Activated CD4-positive, CD25-positive, alpha-beta regulatory T cell treated with anti-CD3 and anti-CD28 coated beads, Interleukin-2, amount 50 U/mL, for 24 hours (primary cell): Measurements from ENCODE around the gene PDSS1.

Source experiments
- ATAC-seq, 2 donors: fragments of 150-1000 bp; cut with Tn5 transposase; one replicate each; pipeline ENCODE4 v1.10.0; 2021; ENCODE audit warnings: mild to moderate bottlenecking in 1 of 2, moderate library complexity in 1 of 2

The PDSS1 gene

DNA sequence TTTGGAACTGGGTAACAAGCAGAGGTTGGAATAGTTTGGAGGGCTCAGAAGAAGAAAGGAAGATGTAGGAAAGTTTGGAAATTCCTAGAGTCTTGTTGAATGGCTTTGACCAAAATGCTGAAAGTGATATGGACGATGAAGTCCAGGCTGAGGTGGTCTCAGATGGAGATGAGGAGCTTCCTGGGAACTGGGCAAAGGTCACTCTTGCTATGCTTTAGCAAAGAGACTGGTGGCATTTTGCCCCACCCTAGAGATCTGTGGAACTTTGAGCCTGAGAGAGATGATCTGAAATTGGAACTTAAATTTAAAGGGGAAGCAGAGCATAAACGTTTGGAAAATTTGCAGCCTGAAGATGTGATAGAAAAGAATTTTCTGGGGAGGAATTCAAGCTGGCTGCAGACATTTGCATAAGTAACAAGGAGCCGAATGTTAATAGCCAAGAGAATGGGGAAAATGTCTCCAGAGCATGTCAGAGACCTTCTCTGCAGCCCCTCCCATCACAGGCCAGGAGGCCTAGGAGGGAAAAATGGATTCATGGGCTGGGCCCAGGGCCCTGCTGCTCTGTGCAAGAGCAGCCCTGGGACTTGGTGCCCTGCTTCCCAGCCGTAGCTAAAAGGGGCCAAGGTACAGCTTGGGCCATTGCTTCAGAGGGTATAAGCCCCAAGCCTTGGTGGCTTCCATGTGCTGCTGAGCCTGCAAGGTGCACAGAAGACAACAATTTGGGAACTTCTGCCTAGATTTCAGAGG, 3.6 kb downstream of the PDSS1 start:
- no peak for ATAC-seq

DNA sequence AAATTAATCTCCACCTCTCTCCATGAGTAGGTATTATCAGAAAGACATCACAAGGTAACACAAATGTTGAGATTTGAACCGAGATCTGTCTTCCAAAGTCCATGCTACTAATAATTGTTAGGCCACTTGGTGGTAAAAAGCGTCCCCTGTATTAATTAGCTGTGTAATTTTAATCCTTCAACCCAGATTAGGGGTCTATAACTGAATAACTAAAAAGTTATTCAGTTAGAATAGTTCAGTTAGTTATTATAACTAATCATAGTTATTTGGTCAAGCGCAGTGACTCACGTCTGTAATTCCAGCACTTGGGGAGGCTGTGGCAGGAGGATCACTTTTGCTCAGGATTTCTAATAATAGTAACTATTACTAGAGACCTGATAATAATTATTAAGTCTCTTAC, 5.6 kb downstream of the PDSS1 start:
- no peak for ATAC-seq

DNA sequence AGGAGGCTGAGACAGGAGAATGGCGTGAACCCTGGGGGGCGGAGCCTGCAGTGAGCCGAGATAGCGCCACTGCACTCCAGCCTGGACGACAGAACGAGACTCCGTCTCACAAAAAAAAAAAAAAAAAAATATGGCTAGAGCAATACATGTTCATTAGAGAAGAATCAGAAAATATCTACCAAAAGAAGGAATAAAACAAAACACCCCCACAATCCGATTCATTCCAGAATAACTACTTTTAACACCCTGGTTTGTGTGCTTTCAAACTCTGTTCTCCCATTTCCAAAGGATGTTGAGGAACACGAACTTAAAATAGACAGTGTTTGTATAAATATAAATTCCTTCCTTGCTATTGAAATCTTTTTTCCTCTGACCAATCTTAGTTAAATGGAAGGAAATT, 6.5 kb downstream of the PDSS1 start:
- no peak for ATAC-seq

- no peak for ATAC-seq
Observed at GRCh38 chr10:26706206-26706605, 8.7 kb downstream of the PDSS1 start.

- ATAC-seq = no peak
Observed at GRCh38 chr10:26706936-26707335, 9.4 kb downstream of the PDSS1 start.

DNA sequence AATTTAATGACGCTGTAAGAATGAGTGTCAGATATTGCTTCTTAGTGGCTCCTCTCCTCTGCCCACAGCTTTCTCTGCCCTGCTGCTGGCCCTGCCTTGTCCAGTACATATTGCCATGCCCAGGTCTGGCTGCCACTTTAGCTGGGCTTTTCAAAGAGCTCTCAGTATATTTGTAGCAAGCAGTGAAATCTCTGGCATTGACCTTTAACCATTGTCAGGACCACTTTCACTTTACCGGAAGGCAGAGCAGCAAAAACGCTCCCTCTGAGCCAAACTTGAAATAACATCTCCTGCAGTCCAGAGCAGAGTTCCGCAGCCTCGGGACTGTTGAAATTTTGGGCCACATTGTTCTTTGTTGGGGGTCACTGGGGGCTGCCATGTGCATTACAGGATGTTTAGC, 13.8 kb downstream of the PDSS1 start:
- ATAC-seq = no peak

GRCh38 chr10:26714415-26715136, 17.1 kb downstream of the PDSS1 start:
- no peak for ATAC-seq

GRCh38 chr10:26715137-26715487, 17.6 kb downstream of the PDSS1 start:
- no peak for ATAC-seq

DNA sequence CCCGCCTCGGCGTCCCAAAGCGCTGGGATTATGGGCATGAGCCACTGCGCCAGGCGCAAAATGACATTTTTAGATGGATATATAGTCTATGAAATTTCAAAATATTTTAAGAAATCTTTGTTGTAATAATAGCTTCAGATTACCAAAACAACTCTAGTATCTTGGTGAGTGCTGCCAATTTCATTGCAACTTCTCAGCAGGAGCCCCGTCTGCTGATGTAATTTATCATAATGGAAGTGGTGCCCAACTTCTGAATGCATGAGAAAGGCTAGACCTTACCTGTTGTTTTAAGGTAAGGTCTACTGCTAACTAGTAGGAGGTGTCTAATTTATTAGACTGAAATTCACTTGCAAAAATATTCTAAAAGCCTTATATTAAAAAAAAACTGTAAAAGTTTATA, 20.0 kb downstream of the PDSS1 start:
- ATAC-seq = no peak

DNA sequence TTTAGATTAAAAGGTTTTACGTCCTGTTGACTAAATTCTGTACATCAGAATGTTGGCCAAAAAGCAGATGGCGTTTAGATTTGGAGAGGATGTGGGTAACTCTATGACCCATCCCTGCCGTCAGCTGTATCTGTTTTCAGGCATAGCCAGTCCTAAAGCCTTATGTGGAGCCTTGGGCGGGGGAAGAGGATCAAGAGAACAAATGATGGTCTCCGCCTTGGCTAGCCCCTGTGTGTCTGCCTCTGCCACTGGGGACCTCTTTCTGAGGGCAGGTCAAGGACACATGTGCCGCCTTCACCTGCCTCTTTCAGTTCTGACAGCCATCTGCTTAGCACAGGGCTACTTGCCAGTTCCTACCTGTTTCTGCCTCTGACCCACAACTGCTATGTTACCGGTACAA, 24.1 kb downstream of the PDSS1 start:
- peak; percentile 86 to 93 for ATAC-seq

DNA sequence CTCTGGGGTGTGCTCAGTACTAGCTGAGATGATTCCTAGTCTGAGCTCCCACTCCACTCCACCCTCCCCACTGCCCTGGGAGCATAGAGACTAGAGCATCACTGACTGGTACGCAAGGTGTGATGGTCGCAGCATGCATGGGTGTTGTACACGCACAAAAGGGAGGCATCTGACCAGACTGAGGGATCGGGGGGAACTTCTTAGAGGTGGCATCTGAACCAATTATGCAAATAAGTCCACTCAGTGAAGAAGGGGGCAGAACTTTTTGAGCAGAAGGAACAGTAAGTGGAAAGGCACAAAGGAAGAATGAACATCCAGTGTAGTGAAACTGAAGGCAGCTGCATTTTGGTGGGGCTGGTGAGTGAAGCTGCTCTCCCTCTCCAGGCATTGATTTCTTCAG, 25.5 kb downstream of the PDSS1 start:
- no peak for ATAC-seq

DNA sequence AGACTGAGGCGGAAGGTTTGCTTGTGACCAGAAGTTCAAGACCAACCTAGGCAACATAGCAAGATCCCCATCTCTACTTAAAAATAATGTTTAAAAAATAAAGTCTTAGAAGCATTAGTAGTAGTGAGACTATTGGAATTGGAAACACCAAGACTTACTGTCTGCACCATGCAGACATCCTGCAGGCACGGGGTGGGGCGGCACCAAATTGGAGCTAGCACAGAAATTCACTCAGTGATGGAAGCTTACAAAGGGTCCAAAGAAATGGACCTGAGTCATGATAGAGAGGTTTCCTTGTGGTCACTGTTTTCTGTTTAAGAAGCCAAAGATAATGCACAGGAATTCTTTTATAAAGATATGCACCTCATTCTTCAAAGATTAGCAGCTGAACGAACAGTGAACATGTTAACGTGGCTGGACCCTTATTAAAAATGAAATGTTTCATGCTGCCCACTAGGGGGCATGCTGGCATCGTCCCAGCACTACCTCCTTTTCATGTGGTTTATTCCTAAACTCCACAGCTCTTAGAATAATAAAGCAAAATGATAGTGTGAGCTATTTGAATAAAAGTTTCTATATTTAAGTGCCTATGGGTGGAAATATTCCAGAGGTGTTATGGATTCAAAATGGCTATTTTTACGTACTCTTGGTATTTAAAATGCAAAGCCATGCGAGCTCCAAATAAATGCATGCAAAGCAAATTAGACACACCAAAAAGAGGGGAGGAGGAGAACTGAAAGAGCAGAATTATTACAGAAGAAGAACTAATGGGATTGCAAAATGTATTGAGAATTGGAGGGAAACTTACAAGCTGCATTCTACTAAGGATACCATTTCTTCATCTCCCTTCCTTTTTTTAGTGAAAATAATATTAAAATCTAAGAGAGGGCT, 28.6 kb downstream of the PDSS1 start:
- peak; percentile 30 to 48 for ATAC-seq

- ATAC-seq = no peak
Observed at GRCh38 chr10:26727005-26727404, 29.5 kb downstream of the PDSS1 start.

DNA sequence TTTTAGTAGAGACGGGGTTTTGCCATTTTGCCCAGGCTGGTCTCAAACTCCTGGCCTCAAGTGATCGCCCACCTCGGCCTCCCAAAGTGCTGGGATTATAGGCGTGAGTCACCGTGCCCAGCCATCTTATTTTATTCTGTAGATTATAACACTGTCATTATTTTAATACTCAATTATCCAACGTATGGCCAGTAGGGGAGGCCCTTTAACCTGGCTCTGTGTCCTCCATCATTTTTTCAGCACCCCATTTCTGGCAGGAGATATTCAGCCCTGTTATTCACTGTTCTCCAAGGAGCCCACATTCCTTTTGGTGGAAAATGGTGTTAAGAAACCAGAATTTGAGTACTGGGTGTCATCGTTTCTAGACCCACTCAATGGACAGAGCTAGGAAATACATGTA, 31.5 kb downstream of the PDSS1 start:
- ATAC-seq = no peak

DNA sequence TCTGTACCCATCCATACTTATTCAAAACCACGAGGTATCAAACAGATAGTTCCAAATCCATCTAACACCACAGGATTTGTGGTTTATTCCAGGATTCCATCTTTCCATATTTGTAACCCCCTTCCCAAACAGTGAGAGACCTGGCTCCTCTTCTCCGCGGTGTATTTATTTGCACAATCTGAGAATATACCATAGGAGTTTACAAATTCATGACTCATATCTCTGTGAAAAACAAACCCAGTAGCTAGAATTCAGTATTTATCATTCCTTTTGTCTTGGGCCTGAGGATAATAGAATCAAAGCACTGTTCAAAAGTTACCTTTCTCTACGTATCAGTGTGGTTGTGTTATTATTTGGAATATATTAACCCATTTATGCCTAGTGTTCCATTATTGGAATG, 31.9 kb downstream of the PDSS1 start:
- ATAC-seq = no peak

GRCh38 chr10:26730552-26730951, 33.1 kb downstream of the PDSS1 start:
- no peak for ATAC-seq

GRCh38 chr10:26733750-26734568, 36.5 kb downstream of the PDSS1 start:
- ATAC-seq = no peak

DNA sequence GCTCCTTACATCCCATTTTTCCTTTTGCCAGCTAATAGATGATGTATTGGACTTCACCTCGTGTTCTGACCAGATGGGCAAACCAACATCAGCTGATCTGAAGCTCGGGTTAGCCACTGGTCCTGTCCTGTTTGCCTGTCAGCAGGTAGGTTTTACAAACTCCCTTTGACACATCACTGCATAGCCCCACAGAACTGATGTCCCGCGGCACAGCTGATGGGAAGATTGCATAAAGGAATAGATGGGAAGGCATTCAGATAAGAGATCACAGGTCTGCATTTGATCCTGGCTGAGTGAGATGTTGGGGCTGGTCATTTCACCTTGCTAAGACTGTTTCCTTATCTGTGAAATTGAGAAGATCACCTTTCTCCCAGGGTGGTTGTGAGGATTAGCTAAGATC, 37.9 kb downstream of the PDSS1 start:
- ATAC-seq = no peak

- peak; percentile 80 to 82 for ATAC-seq
Observed at GRCh38 chr10:26737730-26738129, 40.2 kb downstream of the PDSS1 start.

GRCh38 chr10:26738301-26738911, 40.9 kb downstream of the PDSS1 start:
- ATAC-seq = peak; percentile 18 to 32

DNA sequence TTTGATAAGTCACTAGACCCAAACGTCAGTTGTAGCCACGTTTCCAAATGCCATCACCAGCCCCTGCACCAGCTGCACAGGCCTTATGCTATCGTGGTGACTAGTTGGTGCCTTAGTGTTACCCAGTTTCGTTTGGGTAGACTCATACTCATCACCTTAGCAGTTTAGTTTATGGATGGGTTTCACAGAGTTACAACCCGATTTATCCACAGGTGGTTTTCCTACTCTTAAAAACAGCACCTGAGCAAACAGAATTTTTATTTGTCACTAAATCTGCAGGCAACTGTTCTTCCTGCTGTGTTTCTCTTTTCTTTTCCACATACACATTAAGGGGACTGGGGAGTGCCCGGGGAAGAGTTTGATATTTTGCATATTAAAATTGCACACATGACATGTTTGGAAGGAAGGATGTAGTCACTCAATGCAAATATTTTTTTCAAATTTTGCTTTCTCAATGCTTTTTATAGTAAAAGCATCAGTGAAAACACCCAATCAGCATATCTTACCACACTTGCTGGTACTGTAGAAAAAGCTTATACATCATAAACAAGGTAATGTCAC, 41.6 kb downstream of the PDSS1 start:
- peak; percentile 71 to 75 for ATAC-seq

- ATAC-seq = no peak
Observed at GRCh38 chr10:26741368-26741767, 43.9 kb downstream of the PDSS1 start.
